GM19397 (cell line): ENCODE measurements around the gene ESR2.

Experiments
- ATAC-seq: cut with Tn5 transposase; IDR thresholded peaks from one replicate; pipeline ENCODE4 v1.9.1; 2021; ENCODE audit warnings: mild to moderate bottlenecking, moderate library complexity; ENCODE audit not compliant: unreplicated experiment

ESR2 gene

DNA sequence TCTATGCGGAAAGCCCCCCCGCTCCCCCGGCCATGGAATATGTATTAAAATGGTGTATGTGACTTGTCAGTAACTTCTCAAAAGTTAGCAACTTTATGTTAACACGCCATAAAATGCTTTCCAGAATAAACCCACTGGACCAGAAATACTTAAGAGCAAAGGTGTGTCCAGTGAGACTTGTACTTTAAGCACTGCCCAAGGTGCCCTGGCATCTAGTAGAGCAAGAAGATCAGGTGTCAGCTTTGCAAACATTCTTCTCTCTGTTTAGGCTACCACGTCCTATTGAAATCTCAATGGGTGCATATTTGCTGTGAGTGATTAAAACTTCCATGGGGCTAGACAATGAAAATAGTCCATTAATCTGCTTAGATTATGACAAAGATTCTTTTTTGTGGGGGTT lies 201.2 kb downstream of the ESR2 start:
- ATAC-seq, result no peak

DNA sequence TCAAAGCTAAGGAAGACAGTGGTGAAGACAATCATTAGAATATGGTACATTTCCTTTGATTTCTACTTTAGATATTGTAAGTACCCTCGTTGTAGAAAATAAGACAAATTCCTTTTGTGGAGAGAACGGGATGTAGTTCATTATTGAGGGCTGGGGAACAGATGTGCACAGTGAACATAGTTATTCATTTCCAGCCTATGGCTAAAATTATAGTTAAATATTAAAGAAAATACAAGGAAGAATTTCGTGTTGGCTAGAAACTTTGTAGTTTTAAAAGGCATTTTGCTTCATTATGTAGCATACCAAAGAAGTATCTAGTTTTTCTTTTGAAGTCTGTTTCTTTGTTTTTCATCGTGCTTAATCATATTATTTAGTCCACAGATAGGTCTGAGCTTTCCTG lies 201.8 kb downstream of the ESR2 start:
- ATAC-seq, result no peak

DNA sequence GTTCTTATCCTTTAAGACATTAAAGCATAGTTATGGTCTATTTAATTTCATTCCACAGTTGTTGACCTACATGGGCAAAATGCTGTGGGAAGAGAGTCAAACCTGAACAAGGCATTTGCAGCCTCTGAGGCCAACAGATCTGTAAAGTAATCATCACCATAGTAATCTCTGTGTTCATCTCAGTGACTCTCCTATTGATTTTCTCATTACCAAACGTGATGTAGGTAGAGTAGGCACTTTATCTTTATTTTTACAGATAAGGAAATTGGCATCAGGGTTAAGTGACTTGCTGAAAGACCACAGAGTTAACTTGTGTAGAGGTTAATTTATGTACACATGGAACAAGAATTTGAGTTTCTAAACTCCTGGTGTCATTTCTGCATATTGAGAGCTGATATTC lies 203.0 kb downstream of the ESR2 start:
- ATAC-seq, result no peak

DNA sequence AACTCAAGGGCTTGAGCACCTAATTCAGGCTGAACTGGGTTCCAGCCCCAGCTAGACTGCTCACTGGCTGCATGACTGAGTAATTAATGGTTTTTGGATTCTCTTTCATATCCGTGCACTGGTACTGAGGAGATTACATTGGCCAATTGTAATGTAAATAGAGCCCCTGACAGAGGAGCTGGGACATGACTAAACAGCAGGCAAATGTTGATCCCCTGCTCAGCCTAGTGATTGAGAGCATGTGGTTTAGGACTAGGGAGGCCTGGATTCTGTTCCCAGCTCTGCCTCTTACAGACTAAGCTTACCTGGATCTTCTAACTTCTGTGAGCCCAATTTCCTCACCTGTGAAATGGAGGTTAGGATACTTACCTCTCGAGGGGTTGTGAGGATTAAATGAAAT lies 204.3 kb downstream of the ESR2 start:
- no peak for ATAC-seq

DNA sequence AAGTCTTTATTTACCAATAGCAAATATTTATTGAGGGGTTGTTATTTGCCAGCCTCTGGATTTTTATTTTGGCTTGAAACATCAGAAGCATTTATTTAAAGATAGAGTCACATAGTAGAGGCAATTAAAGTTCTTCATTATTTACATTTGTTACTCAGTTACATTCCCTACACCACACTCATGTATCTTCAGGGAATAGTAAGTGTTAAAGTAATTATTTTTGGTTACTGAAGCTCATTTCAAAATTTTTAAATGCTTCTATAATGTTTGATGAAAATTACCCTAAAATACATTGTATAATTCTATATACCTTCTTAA lies 205.6 kb downstream of the ESR2 start:
- no peak for ATAC-seq

DNA sequence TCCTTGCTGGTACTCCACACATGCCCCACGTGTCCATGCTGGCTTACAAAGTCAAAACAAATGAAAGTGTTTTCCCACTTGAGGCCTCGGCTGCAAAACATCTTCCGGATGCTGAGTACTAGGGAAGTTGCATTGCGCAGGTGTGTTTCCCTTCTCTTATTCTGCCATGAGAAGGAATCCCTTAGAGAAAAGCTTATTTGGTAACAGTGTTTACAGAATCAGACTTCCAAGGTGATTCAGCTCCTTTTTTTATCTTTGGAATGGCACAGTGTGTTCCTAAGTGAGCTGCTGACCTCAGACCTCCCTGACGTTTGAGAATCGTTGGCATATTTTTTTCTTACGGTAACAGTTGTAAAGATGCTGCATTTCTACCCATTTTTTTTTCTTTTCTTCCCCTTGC lies 211.3 kb downstream of the ESR2 start:
- ATAC-seq, result no peak

DNA sequence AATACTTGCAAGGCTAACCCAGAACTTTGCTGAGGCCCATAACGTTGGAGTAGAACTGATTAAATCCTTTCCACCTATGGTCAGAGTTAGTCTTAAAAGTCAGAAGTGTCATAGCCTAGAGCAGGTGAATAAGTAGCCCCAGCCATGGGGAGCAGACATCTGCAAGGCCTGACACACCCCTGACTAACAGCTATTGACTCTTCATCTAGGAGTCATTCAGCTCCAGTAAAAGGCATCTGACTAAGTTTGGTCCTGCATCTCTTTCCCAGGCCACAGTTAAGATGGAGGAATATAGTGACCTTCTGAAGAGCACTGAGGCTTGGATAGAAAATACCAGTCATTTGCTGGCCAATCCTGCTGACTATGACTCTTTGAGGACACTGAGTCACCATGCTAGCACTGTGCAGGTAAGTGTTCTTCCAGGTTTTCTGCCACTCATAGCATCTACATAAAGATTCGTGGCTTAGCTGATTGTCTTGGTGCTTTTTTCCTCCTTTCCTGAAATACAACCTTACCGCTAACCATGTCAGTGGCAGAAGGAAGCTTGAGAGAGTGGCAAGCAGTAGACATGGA lies 212.9 kb downstream of the ESR2 start:
- no peak for ATAC-seq

DNA sequence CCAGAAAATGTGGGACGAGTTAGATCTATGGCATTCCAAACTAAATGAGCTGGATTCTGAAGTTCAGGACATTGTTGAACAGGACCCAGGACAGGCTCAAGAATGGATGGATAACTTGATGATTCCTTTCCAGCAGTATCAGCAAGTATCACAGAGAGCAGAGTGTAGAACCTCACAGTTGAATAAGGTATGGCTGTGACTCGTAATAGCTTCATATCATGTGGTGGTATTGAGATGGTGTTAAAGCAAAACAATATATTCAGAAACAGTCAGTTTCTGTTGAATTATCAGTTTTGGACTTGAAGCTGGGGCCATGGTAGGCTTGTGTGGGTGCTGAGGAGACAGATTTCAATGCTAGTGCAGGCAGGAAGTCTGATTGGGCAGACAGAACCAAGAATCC lies 213.7 kb downstream of the ESR2 start:
- ATAC-seq, result no peak

DNA sequence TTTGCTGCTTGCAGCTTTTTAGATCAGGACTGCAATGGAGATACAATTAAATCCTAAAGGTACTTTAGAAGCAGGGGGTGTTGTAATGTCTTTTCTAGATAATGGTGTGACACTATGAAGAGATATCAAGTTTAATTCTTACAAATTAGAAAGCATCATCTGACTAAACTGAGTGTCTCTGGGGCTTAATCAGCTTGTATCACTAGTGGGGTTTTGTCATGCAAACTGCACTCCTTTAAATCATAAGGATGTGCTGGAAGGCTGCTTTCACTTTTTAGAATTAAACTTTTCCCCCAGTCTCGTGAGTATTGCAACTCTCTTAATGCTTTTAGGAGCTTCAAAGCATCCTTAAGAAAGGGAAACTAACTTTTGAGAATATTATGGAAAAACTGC lies 218.6 kb downstream of the ESR2 start:
- no peak for ATAC-seq

DNA sequence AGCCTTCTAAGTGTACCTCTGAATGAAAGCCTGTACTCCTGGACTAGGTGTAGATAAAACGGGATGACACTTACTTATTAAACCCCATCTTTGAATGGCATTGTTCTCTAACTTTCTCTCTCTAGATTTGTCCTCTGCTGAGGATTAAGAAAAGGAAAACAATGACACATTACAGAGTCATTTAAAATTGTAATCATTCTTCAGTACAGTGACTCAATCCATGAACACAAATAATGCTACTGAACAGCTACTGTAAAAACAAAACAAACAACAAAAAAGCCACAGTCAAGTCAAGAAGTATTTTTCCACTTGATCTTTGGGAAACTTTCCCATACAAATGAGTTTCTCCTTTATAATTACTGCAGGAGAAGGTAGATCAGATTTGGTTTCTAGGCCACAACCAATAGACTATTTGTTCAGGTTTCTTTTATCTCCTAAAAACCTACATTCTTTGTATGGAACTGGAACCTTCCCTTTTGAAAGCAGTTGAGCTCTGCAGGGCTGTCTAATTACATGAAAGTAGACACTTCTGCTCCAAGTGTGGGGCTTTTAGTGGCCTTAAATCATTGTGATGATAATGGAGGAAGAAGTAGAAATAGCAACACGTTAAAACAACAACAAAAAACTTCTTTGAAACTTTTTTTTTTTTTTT lies 219.1 kb downstream of the ESR2 start:
- ATAC-seq, result no peak

DNA sequence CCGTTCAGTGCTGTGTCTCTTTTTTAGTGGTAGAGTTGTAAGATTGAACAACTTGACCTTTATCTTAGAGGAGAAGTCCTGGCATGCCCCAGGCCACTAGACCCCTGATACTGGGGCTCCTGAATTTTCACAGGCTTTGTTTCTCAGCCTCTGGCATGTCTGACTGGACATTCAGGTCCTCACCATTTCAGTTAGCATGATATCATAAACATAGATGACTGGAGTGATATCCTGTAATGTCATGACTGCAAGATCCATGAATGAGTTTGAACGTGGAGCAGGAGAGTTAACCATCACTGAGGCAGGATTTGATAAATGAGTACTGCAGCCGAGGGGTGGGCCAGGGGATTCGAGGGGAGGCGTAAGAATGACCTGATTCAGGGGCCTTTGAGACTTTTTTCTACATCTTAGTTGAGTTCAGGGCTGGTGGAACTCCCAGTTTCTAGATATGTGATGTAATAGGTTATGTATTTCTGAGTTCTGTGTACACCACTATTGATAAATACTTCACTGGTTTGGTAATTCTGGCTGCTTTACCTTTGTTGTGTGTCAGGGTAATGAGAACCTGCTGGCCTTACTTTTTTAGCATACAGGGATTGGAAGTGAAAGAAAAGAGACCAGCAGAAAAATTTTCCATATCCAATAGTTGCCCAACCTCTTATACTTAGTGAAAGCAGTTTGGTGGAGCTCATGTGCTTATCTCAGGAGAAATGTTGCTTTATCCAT lies 224.4 kb downstream of the ESR2 start:
- ATAC-seq, result no peak

DNA sequence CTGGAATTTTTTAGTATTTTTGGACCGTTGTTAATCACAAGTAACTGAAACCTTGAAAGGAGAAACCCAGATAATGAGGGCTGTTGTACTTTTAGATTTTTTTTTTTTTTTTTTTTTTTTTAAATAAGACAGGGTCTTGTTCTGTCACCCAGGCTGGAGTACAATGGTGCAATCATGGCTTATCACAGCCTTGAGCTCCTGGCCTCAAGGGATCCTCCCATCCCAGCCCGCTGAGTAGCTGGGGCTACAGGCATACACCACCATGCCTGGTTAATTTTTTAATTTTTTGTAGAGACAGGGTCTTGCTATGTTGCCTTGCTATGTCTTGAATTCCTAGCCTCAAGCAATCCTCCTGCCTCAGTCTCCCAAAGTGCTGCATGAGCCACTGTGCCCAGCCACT lies 229.7 kb downstream of the ESR2 start:
- no peak for ATAC-seq

DNA sequence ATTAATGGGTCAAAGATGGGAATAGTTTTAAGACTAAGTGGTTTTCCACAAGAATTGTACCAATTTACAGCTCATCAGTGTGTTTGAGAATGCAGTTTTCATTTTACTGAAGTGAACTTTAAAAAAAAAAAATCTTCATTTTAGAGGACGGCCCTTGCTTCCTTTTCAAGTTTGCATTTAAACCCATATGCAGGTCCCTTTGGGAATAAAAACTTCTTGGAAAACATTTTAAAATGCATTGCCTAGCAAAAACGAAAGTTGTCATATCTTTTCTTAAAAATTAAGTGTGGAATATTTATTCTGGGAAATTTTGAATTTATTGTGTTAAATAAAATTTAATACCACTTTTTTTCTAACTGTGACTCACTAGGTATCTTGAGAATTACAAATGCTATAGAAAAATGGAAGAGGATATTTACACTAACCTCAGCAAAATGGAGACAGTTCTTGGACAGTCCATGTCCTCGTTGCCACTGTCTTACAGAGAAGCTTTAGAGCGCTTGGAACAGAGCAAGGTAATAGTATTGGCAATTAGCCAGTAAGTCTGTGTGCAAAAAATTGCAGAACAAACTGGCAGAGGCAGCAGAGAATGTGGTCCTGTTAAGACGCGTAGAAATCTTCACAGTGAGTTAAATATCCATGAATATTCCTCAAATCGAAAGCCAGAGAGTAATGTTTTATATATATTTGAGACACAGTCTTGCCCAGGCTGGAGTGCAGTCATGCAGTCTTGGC lies 231.6 kb downstream of the ESR2 start:
- ATAC-seq, result no peak

DNA sequence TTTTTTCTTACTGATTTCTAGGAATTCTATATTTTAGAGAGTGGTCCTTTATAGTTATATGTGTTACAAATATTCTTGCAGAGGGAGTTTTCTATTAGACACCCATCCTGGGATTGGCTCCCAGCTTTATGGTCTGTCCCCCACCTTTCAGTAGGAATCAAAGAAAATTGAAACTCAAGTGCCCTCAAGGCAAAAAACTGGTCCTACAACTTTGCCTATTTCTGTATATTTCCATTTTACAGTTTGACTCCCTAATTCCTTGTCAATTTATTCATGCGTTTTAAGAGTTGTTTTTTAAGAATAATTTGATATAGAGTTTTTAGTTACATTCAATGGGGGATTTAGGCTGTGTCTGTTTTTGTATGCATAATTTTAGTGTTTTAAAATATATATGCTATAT lies 232.5 kb downstream of the ESR2 start:
- no peak for ATAC-seq

DNA sequence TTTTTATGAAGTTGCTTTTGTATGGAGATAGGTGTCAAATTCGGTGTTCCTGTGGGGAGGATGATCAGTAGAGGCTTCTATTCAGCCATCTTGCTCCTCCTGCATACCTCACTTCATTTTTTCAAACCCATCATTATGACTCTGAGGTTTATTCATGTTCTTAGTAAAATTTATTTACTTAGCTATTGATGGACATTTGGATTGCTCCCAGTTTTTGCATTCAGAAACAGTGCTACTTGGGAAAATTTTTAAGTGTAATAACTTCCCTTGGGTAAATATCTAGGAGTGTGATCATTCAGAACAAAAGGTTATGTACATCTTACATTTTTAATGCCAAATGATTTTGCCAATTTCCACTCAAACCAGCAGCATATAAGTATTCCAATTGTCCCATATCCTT lies 233.1 kb downstream of the ESR2 start:
- no peak for ATAC-seq

DNA sequence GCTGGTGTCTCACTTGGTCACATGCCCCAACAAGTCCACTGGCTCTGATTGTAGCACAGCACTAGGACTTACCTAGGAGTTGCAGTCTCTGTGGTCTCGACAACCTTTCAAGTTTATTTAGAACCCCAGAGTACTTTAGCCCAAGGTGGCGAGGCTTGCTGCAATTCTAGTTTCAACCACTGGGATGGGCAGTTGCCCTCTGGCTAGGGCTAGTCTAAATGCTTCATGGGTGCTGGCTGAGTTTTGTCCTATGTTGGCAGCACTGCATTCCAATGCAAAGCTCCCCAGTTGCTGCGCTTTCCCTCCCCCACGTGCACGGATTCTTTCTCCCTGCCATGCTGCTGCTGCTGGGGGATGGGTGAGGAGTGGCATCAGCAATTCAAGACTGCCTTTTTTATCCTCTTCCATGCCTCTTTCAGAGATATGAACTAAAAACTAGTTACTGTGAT lies 233.5 kb downstream of the ESR2 start:
- ATAC-seq, result no peak

DNA sequence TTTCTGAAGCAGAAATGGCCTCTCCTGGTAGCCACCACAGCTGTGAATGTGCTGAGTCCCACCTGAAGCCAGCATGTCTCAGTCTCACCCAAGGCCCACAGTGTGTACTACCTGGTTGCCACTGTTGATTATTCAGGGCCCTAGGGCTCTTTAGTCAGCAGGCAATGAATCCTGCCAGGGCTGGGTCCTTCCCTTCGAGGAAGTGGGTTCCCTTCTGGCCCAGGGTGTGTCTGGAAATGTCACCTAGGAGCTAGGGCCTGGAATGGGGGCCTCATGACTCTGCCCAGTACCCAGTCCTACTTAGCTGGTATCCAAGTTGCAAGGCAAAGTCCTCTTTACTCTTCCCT lies 234.0 kb downstream of the ESR2 start:
- ATAC-seq, result no peak

DNA sequence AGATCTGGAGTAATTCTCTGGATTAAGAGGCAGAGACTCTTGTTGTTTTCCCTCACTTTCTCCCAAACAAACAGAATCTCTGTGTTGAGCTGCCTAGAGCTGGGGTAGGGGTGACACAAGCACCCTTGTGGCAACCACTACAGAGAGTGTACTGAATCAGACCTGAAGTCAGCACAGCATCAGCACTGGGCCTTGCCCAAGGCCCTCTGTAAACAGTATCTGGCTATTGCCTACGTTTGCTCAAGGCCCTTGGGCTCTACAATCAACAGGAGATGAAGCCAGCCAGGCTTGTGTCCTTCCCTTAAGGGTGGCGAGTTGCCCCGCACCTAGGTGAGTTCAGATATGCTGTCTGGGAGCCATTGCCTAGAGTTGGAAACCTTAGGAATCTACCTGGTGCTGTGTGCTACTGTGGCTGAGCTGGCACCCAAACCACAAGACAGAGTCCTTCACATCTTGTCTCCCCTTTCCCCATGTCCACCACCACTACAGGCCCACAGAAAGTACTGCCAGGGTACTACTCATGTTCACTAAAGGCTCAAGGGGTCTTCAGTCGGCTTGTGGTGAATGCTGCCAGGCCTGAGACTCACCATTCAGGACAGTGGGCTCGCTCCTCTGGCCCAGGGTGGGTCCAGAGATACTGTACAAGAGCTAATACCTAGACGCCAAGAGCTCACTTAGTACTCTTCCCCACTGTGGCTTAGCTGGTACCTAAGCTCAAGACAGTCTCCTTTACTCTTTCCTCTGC lies 234.5 kb downstream of the ESR2 start:
- ATAC-seq, result no peak

DNA sequence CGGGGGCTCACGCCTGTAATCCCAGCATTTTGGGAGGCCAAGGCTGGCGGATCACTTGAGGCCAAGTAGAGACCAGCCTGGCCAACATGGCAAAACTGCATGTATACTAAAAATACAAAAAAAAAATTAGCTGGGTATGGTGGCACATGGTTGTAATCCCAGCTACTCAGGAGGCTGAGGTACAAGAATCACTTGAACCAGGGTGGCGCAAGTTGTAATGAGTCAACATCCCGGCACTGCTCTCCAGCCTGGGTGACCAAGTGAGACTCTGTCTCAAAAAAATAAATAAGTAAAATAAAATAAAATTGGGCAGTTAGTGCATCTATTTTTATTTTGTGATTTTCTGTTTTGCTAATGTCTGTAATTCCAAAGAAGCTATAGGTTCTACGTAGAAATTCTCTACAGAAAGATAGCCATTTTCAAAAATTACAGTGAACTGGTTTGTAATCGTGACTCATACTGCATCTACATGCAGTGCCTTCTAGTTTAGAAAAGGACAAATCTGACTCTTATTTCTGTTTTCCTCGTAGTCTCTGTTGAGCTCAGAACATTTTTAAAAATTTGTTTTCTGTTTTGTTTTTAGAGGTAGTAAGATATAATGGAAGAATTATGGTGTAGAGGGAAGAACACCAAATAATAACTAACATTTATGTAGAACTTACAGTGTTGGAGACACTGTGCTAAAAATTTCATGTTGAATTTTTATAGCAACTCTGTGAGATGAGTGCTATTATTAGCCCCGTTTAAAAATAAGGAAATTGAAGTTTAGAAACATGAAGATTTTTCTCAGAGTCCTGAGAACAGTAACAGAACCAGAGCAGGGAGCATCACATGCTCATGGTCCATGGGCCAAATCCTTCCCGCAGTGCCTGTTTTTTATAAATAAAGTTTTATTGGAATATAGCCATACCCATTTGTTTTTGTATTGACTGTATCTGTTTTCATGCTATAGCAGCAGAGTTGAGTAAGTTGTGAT lies 240.2 kb downstream of the ESR2 start:
- ATAC-seq, result no peak
